Heart left ventricle (tissue), 16 donors: Measurements from ENCODE around the gene ALG9. TPM values are rescaled to one million over a fixed set of nuclear protein-coding genes. Genes with fewer than 3 reads are reported as not detected.

Experiments used
- ATAC-seq, 4 donors: fragments of 200-7000 bp; cut with Tn5 transposase; one replicate each; pipeline ENCODE4 v1.9.1; 2020 to 2022; ENCODE audit warnings: moderate library complexity in 4 of 4, mild to moderate bottlenecking in 3 of 4, moderate number of reproducible peaks in 1 of 4
- DNase-seq, 5 donors: peaks; one replicate each; pipeline ENCODE4 v3.0.0-alpha.2; 2020
- H3K27ac ChIP-seq, 12 donors: fragments of 200-600 bp; sonication (generic) in 4 of 12; one replicate each; pipeline versions ENCODE4 v1.5.0 to v1.8.0; 2016 to 2022; ENCODE audit warnings: mild to moderate bottlenecking in 2 of 12
- H3K27me3 ChIP-seq, 9 donors: fragments of 200-600 bp; sonication (generic) in 2 of 9; one replicate each; pipeline versions ENCODE4 v1.5.1 to v1.8.0; 2016 to 2022; ENCODE audit warnings: mild to moderate bottlenecking in 3 of 9
- H3K36me3 ChIP-seq, 9 donors: fragments of 200-600 bp; sonication (generic) in 2 of 9; one replicate each; pipeline versions ENCODE4 v1.5.0 to v1.8.0; 2018 to 2022; ENCODE audit warnings: mild to moderate bottlenecking in 2 of 9
- H3K4me1 ChIP-seq, 12 donors: fragments of 200-600 bp; sonication (generic) in 4 of 12; one replicate each; pipeline versions ENCODE4 v1.5.0 to v1.8.0; 2016 to 2022; ENCODE audit warnings: mild to moderate bottlenecking in 3 of 12
- H3K4me3 ChIP-seq, 12 donors: fragments of 200-600 bp; sonication (generic) in 4 of 12; one replicate each; pipeline versions ENCODE4 v1.5.0 to v1.8.0; 2017 to 2022; ENCODE audit warnings: mild to moderate bottlenecking in 9 of 12, moderate library complexity in 4 of 12
- H3K9me3 ChIP-seq, 12 donors: fragments of 200-600 bp; sonication (generic) in 4 of 12; one replicate each; pipeline versions ENCODE4 v1.5.0 to v1.8.0; 2016 to 2022; ENCODE audit warnings: mild to moderate bottlenecking in 1 of 12
- POLR2A ChIP-seq, 2 donors: fragments of 450-650 bp; IDR thresholded peaks; one replicate each; pipeline ENCODE4 v1.6.1; 2017; ENCODE audit warnings: antibody characterized with exemption in 2 of 2, mild to moderate bottlenecking in 2 of 2, moderate library complexity in 2 of 2
- WGBS, 4 donors: extraction: QIAGEN DNeasy Blood & Tissue Kit in 2 of 4; methylation state at CpG; one replicate each; pipeline versions ENCODE4 v1.1.5 to v1.1.7; 2013 to 2018; 5-methylcytosine and 5-hydroxymethylcytosine counted together
- intact Hi-C, 10 donors: fragments of 100-400 bp; cut with DNase I; formaldehyde crosslinking; loops; one replicate each; pipeline versions ENCODE4 v1.11.1 to v1.14.2; 2022
- polyA plus RNA-seq, 2 donors: library from polyadenylated mRNA; stranded (reverse); fragments of 200-250 nt; gene quantifications; one replicate each; pipeline ENCODE4 v1.2.3, GENCODE V29; 2013
- total RNA-seq, 9 donors: library from RNA; depleted of rRNA in 2 of 9; stranded (reverse); fragments of >200 nt in 2 of 9; fragmentation: NEBNext Ultra II Directional in 3 of 9; extraction: Animal tissue kit (Norgen Biotek cat#: 25700) in 3 of 9; gene quantifications; one replicate each; pipeline versions ENCODE4 v1.1.0 to v1.2.4, GENCODE V29; 2016 to 2023
- TF ChIP-seq, protein P1 (sequence below), 12 donors: fragments of 200-600 bp; sonication (generic) in 4 of 12; IDR thresholded peaks; one replicate each; pipeline versions ENCODE4 v1.5.0 to v1.8.0; 2018 to 2022; ENCODE audit warnings: antibody characterized with exemption in 12 of 12, mild to moderate bottlenecking in 5 of 12
- donor health status: ischemic (EF 13 %, LVEDD 7.1; RV severe dilation, severe dysfunction).
- donor health status: healthy with polysubstance abuse.
- donor health status: DM: no; HTN: yes; CAD: no.
- donor health status: DM: no; HTN: no; CAD: no.
- donor health status: ischemic (EF 25% LVEDD 6.9; RV normal size, moderate dysfunction).
- donor health status: ischemic (EF 25% LVEDD 5.7; RV mildly dilated, moderate dysfunction).
- donor health status: healthy.
- donor health status: DM: yes; HTN: yes; CAD: no.
- donor health status: ischemic (EF 35%, LVEDD 5.7; RV mildly dilated, moderate dysfunction).
- donor health status: nonischemic (EF 11% LVEDD 7.7; RV severe dilation, severe dysfunction).
- donor health status: DM: yes; HTN: yes; CAD: no.
- donor health status: PGD.
- donor health status: ischemic (EF 29% LVEDD 5.4; RV normal size, mild dysfunction).
- donor health status: nonischemic (EF 23%, LVEDD 6.1; RV moderate dilation, normal function).

ALG9 gene
- total and polyA plus RNA-seq, 11 donors: 13.5 to 26.5 (median 17.6) TPM

DNA sequence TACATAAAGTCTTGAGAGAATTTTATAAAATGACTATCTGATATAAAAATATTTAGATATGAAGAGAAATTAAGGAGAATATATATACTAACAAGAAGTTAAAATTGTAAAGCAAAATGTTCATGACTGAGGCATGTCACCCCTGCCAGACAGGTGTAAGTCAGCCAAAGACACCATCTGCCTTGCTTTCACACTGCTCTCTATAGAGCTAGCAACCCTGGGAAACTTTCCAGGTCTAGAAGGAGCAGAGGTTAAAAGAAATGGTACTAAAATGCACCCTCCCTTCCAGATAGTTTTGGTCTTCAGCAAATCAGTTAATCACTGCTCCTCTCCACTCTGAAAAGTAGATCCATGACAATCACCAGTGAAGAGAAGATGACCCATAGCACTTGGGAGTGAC is 121.7 kb downstream of the ALG9 start:
- H3K4me1 ChIP-seq: peaks cover 0 to 12% (median 5%) of the 10 kb centered on the region in 12 donors
- no peaks in the 10 kb centered on the region for H3K27me3 ChIP-seq
- no peak for ATAC-seq
- H3K27ac ChIP-seq: no peak overlapping the region
- peaks cover 0 to 100% (median 94%) of the 10 kb centered on the region in 9 donors for H3K36me3 ChIP-seq
- DNase-seq: no peak
- intact Hi-C loops: no loop called here
- no peak for TF ChIP-seq POLR2A (IDR thresholded peaks at IDR 0.05)
- TF ChIP-seq, protein P1, sequence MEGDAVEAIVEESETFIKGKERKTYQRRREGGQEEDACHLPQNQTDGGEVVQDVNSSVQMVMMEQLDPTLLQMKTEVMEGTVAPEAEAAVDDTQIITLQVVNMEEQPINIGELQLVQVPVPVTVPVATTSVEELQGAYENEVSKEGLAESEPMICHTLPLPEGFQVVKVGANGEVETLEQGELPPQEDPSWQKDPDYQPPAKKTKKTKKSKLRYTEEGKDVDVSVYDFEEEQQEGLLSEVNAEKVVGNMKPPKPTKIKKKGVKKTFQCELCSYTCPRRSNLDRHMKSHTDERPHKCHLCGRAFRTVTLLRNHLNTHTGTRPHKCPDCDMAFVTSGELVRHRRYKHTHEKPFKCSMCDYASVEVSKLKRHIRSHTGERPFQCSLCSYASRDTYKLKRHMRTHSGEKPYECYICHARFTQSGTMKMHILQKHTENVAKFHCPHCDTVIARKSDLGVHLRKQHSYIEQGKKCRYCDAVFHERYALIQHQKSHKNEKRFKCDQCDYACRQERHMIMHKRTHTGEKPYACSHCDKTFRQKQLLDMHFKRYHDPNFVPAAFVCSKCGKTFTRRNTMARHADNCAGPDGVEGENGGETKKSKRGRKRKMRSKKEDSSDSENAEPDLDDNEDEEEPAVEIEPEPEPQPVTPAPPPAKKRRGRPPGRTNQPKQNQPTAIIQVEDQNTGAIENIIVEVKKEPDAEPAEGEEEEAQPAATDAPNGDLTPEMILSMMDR (IDR thresholded peaks at IDR 0.05): no peak
- H3K4me3 ChIP-seq: no peak overlapping the region
- no peaks in the 10 kb centered on the region for H3K9me3 ChIP-seq

DNA sequence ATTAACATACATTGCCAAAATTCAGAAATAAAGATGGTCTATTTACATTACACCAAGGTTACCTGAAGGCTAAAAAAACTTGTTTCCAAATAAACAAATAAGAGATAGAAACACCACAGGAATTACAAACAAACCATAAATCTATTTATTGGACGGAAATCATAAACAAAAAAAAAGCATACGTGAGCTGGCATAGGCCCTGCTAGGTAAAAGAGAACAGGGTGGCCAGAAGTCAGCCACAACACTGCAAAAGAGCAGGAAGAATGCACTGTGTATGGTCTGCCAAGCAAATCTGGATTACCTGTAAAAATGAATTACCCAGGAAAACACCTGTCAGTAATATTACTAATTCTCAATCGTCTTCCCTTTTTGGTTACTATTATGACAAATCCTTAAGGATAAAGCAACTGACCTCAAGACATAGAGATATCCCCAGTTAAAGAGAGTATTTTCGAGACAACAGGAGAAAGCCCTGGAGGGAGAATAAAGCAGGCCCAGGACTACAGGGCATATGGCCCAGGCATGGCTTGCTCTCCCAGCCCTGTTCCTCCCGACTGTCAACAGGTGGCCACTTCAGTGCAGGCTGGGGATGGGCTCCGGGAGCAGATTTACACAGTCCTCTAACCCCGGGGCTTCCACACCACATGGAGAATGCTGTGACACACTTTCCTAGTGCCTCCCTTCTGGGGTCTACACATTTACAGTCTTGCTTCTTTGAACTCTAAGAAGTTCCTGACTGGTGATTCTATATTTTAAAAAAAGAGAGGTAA is 123.2 kb downstream of the ALG9 start:
- intact Hi-C loops: no loop called here
- ATAC-seq: no peak
- peaks cover 0 to 12% (median 6%) of the 10 kb centered on the region in 12 donors for H3K4me1 ChIP-seq
- H3K27me3 ChIP-seq: no peaks in the 10 kb centered on the region
- WGBS, 4 donors: 82 to 86% (median 84%) methylated on average over 7 of the region's 7 CpGs
- peaks cover 0 to 100% (median 94%) of the 10 kb centered on the region in 9 donors for H3K36me3 ChIP-seq
- no peaks in the 10 kb centered on the region for H3K9me3 ChIP-seq
- TF ChIP-seq POLR2A (IDR thresholded peaks at IDR 0.05): no peak
- TF ChIP-seq, protein P1 (IDR thresholded peaks at IDR 0.05): no peak
- H3K27ac ChIP-seq: no peak overlapping the region
- H3K4me3 ChIP-seq: no peak overlapping the region
- no peak for DNase-seq

DNA sequence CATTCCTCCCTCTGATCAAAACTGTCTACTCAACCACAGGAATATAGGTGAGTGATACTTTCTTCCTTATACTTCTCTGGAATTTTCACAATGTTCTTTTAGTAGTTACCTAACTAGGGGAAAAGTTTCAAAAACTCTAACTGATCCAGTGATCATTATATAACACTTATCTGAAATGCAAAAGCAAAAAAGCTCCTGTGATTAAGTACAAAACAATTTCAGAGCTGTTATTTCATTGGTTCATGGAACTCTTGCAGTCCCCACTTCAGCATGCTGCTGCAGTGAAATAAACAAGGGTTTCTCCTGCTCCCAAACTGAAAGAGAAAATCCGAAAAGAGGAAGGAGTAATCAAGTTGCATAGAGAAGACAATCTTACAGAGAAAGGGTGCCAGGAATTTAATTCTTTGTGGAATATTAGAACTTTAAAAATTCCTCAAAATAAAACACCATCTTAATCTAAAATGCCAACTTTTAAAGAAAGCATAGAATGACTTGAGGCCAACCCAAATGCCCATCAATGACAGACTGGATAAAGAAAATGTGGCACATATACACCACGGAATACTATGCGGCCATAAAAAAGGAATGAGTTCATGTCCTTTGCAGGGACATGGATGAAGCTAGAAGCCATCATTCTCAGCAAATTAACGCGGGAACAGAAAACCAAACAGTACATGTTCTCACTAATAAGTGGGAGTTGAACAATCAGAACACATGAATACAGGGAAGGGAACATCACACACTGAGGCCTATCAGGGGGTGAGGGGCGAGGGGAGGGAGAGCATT is 125.5 kb downstream of the ALG9 start:
- Histone ChIP-seq H3K36me3 (peaks cover 0 to 100% (median 94%) of the 10 kb centered on the region in 9 donors), H3K4me3 (no peak overlapping the region), H3K9me3 (no peaks in the 10 kb centered on the region), H3K4me1 (peaks cover 0 to 20% (median 6%) of the 10 kb centered on the region in 12 donors), H3K27ac (peak overlapping the region in 1 of 12 donors; percentile 7), H3K27me3 (no peaks in the 10 kb centered on the region)
- ATAC-seq (no peak), DNase-seq (no peak)
- TF ChIP-seq POLR2A (IDR thresholded peaks at IDR 0.05): no peak
- TF ChIP-seq, protein P1 (IDR thresholded peaks at IDR 0.05): no peak
- intact Hi-C loops: no loop called here
- 91 to 96% (median 93%) methylated on average over 6 of the region's 6 CpGs for WGBS, 4 donors

GRCh38 chr11:111743700-111744099 is 127.7 kb downstream of the ALG9 start:
- no peak for ATAC-seq
- Histone ChIP-seq H3K4me1 (peaks cover 0 to 20% (median 6%) of the 10 kb centered on the region in 12 donors), H3K9me3 (no peaks in the 10 kb centered on the region), H3K36me3 (peaks cover 0 to 95% (median 84%) of the 10 kb centered on the region in 9 donors), H3K27me3 (no peaks in the 10 kb centered on the region), H3K4me3 (no peak overlapping the region), H3K27ac (no peak overlapping the region)
- no peak for DNase-seq
- TF ChIP-seq POLR2A (IDR thresholded peaks at IDR 0.05): no peak
- TF ChIP-seq, protein P1 (IDR thresholded peaks at IDR 0.05): no peak
- intact Hi-C loops: no loop called here
- WGBS, 4 donors: 92 to 97% (median 93%) methylated on average over 2 of the region's 2 CpGs
